MCF 10A (cell line): ENCODE data around the gene CD3G. TPM values are rescaled to one million over a fixed set of nuclear protein-coding genes. Genes with fewer than 3 reads are reported as not detected.

Experiments
- BruUV-seq: library from RNA; stranded (reverse); fragments of 400-500 nt; replicated peaks from 2 replicates; lab custom pipeline; 2021; lab: Mats Ljungman, UMichigan
- CTCF ChIA-PET: fragments of 300-600 bp; sonication (Branson Sonifier 250); formaldehyde crosslinking; extraction: SDS; loops from one replicate; lab custom pipeline; 2021; ENCODE audit warnings: antibody characterized with exemption, inconsistent platforms; lab: Yijun Ruan, JAX
- POLR2A ChIA-PET: fragments of 300-600, 350-650 bp; sonication (Branson Sonifier 250); formaldehyde crosslinking; extraction: SDS; loops from one replicate; lab custom pipeline; 2020; ENCODE audit warnings: antibody characterized with exemption, inconsistent platforms; lab: Yijun Ruan, JAX
- DNase-seq: peaks from one replicate; pipeline ENCODE4 v3.0.0-alpha.2; 2018; ENCODE audit not compliant: unreplicated experiment
- H3K27ac Mint-ChIP-seq: one replicate; pipeline ENCODE4 v1.8.0; 2022; ENCODE audit warnings: mild to moderate bottlenecking, low read depth, mixed read lengths; ENCODE audit not compliant: unreplicated experiment
- H3K27me3 Mint-ChIP-seq: one replicate; pipeline ENCODE4 v1.8.0; 2022; ENCODE audit warnings: mixed read lengths; ENCODE audit not compliant: insufficient read depth, unreplicated experiment
- H3K36me3 Mint-ChIP-seq: one replicate; pipeline ENCODE4 v1.8.0; 2022; ENCODE audit warnings: mild to moderate bottlenecking, moderate library complexity, mixed read lengths; ENCODE audit not compliant: insufficient read depth, unreplicated experiment
- H3K4me1 Mint-ChIP-seq: one replicate; pipeline ENCODE4 v1.8.0; 2022; ENCODE audit warnings: mixed read lengths; ENCODE audit not compliant: insufficient read depth, unreplicated experiment
- H3K4me3 Mint-ChIP-seq: one replicate; pipeline ENCODE4 v1.8.0; 2022; ENCODE audit warnings: mild to moderate bottlenecking, moderate library complexity, mixed read lengths; ENCODE audit not compliant: unreplicated experiment
- H3K9me3 Mint-ChIP-seq: one replicate; pipeline ENCODE4 v1.8.0; 2022; ENCODE audit warnings: mixed read lengths; ENCODE audit not compliant: unreplicated experiment
- CTCF ChIP-seq: fragments of 200-600 bp; IDR thresholded peaks from one replicate; pipeline ENCODE4 v1.8.0; 2022; ENCODE audit warnings: antibody characterized with exemption, mild to moderate bottlenecking; ENCODE audit not compliant: unreplicated experiment
- intact Hi-C: fragments of 100-400 bp; cut with micrococcal nuclease; formaldehyde crosslinking; loops from 2 replicates; pipeline ENCODE4 v1.14.1; 2022
- total RNA-seq: library from RNA; stranded (reverse); gene quantifications from 2 replicates; pipeline ENCODE4 v1.2.3, GENCODE V29; 2022

CD3G gene
- total RNA-seq, 1 experiment from 2014 or later = not detected

GRCh38 chr11:118334745-118335144, 9.4 kb upstream of the CD3G start:
- DNase-seq = no peak
- CTCF ChIA-PET = no interaction called here
- BruUV-seq = no TSS peak
- H3K27ac Mint-ChIP-seq = no peak overlapping the region
- no peaks in the 10 kb centered on the region for H3K9me3 Mint-ChIP-seq
- POLR2A ChIA-PET = interaction anchor here (0.7 kb wide), 1 partner anchor 195 kb away, joined by 3 read pairs; no protein-coding TSS in a partner anchor
- H3K27me3 Mint-ChIP-seq = no peaks in the 10 kb centered on the region
- intact Hi-C loops = no loop called here
- no peak for TF ChIP-seq CTCF
- no peak overlapping the region for H3K4me3 Mint-ChIP-seq
- H3K4me1 Mint-ChIP-seq = no peaks in the 10 kb centered on the region
- no peaks in the 10 kb centered on the region for H3K36me3 Mint-ChIP-seq

- ChIA-PET POLR2A (interaction anchor here (1.3 kb wide), 1 partner anchor 38 kb away, joined by 5 read pairs; no protein-coding TSS in a partner anchor), CTCF (no interaction called here)
- Mint-ChIP-seq H3K4me3 (no peak overlapping the region), H3K9me3 (no peaks in the 10 kb centered on the region), H3K36me3 (no peaks in the 10 kb centered on the region), H3K27ac (no peak overlapping the region), H3K27me3 (no peaks in the 10 kb centered on the region), H3K4me1 (no peaks in the 10 kb centered on the region)
- no TSS peak for BruUV-seq
- no peak for TF ChIP-seq CTCF
- no peak for DNase-seq
- intact Hi-C loops = no loop called here
These were observed 5.5 kb upstream of the CD3G start for GRCh38 chr11:118338637-118339061.

- CTCF ChIA-PET = interaction anchor here (0.6 to 1.3 kb wide), 3 partner anchors 9 to 141 kb away, joined by 3 to 4 read pairs (median 3); no protein-coding TSS in a partner anchor
- POLR2A ChIA-PET = interaction anchor here (0.5 to 1.3 kb wide), 4 partner anchors 10 to 1504 kb away, joined by 3 to 5 read pairs (median 4); no protein-coding TSS in a partner anchor
- intact Hi-C loops = no loop called here
- Mint-ChIP-seq H3K4me3 (no peak overlapping the region), H3K27me3 (peaks cover under 1% of the 10 kb centered on the region), H3K36me3 (no peaks in the 10 kb centered on the region), H3K4me1 (no peaks in the 10 kb centered on the region), H3K27ac (no peak overlapping the region), H3K9me3 (no peaks in the 10 kb centered on the region)
- no peak for DNase-seq
- BruUV-seq = no TSS peak
- TF ChIP-seq CTCF = no peak
These were observed 4.7 kb upstream of the CD3G start for GRCh38 chr11:118339281-118339961.

- no peak for TF ChIP-seq CTCF
- no peak overlapping the region for H3K4me3 Mint-ChIP-seq
- no TSS peak for BruUV-seq
- ChIA-PET POLR2A (no interaction called here), CTCF (interaction anchor here (1.1 to 1.3 kb wide), 2 partner anchors 32 to 45 kb away, joined by 3 read pairs; no protein-coding TSS in a partner anchor)
- no peaks in the 10 kb centered on the region for H3K9me3 Mint-ChIP-seq
- DNase-seq = no peak
- H3K36me3 Mint-ChIP-seq = no peaks in the 10 kb centered on the region
- peaks cover 11% of the 10 kb centered on the region for H3K27me3 Mint-ChIP-seq
- no peak overlapping the region for H3K27ac Mint-ChIP-seq
- intact Hi-C loops = no loop called here
- H3K4me1 Mint-ChIP-seq = no peaks in the 10 kb centered on the region
These were observed 3.7 kb upstream of the CD3G start for GRCh38 chr11:118340449-118340848.
